GM18499 (cell line): Measurements from ENCODE around the gene OSBPL9.
"Not testable (repeated sequence)": the region's sequence is repeated elsewhere in the genome, so short reads cannot be mapped to it uniquely, and the experiment has no call there.

Experiments used
- ATAC-seq: cut with Tn5 transposase; IDR thresholded peaks from one replicate; pipeline ENCODE4 v1.9.1; 2021; ENCODE audit warnings: moderate number of reproducible peaks; ENCODE audit not compliant: insufficient read depth, unreplicated experiment

The OSBPL9 gene

DNA sequence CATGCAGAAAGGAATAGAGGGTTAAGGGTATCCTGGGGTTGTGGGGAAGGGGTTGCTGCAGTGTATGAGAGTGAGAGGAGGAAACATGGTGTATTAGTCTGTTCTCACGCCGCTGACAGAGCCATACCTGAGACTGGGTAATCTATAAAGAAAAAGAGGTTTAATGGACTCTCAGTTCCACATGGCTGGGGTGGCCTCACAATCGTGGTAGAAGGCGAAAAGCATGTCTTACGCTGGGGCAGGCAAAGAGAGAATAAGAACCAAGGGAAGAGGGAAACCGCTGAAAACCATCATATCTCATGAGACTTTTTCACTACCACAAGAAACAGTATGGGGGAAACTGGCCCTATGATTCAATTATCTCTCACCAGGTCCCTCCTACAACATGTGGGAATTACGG, 17.7 kb downstream of the OSBPL9 start:
- ATAC-seq = no peak

- ATAC-seq = no peak
Measured at GRCh38 chr1:51635615-51636014, 18.7 kb downstream of the OSBPL9 start.

GRCh38 chr1:51636191-51636590, 19.3 kb downstream of the OSBPL9 start:
- no peak for ATAC-seq

GRCh38 chr1:51636764-51637522, 20.1 kb downstream of the OSBPL9 start:
- no peak for ATAC-seq

GRCh38 chr1:51638350-51638749, 21.5 kb downstream of the OSBPL9 start:
- ATAC-seq = no peak

- ATAC-seq = no peak
Measured at GRCh38 chr1:51639694-51640093, 22.8 kb downstream of the OSBPL9 start.

GRCh38 chr1:51641096-51641495, 24.2 kb downstream of the OSBPL9 start:
- ATAC-seq = no peak

- ATAC-seq = no peak
Measured at GRCh38 chr1:51642739-51643142, 25.8 kb downstream of the OSBPL9 start.

- no peak for ATAC-seq
Measured at GRCh38 chr1:51643362-51643761, 26.5 kb downstream of the OSBPL9 start.

DNA sequence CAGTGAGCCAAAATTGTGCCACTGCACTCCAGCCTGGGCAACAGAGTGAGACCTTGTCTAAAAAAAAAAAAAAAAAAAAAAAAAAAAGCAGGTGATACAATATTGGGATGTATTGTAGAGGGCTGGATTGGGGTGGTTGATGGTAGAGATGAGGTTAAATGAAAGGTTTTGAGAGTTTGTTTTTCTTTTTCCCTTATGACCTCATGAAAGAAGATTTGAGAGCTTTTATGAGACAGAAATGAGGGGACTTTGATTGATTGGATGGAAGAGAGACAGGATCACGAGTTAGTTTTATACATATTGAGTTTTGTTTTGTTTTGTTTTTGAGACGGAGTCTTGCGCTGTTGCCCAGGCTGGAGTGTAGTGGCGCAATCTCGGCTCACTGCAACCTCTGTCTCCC, 27.1 kb downstream of the OSBPL9 start:
- ATAC-seq = no peak

DNA sequence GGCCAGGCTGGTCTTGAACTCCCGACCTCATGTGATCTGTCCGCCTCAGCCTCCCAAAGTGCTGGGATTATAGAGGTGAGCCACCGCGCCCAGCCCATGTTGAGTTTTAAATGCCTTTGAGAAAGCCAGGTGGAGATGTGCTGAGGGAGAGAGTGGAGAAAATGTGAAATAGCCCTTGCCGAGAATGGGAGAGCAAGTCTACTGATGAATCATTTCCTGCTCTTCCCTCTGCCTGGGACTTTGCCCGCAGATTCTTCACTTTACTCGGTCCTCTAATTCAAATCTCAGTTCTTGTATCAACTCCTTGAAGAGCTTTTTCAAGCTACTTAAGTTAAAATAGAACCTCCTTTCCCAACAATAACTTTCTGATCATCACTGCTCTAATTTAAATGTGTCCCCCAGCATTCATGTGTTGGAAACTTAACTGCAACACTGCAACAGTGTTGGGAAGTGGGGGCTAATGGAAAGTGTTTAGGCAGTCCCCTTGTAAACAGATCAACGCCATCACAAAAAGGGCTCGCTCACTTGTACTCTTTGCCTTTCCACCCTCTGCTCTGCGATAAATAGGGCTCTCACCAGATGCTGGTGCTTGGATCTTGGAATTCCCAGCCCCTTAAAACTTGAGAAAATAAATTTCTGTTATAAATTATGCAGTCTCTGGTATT, 27.8 kb downstream of the OSBPL9 start:
- ATAC-seq = no peak

- not testable (repeated sequence) for ATAC-seq
Measured at GRCh38 chr1:51646592-51646991, 29.7 kb downstream of the OSBPL9 start.

DNA sequence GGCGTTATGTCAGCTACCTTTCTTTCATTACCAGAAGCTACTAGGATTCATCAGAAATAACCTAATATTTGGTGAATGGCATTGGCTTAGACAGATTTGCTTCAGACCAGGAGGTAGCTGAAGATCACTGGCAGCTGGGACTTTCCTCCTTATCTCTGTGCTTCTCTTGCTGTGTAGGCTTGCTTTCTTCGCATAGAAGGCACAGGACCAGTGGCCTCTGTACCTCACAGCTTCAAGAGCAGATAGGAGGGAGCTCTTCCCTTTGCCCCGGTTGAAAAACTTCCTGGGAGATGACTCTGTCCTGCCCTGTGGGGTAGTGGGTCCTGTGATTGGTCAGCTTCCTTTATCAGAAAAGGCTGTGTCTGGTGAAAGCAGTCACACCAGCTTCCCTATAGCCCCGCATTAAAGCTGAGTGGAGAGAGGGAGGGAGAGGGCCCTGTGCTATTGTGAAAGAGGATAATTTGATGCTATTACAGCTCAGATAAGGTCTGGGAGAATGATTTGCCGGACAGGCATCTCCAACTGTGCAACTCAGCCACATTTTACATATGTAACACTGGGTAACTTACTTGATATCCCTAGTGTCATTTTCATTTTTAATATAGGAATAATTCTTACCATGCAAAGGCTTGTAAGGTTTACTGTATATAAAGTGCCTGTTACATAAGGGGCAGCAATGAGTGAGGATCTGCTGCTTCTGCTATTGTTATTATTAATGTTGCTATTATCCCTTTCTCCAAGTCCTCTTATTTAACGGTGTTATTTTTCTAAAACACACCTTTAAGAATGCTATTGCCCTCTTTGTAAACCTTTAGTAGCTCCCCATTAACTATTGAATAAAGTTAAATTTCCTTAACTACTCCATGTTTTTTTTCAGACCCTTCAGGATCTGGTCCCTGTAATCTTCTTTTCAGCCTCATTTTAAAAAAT, 31.6 kb downstream of the OSBPL9 start:
- no peak for ATAC-seq

GRCh38 chr1:51649593-51650091, 32.8 kb downstream of the OSBPL9 start:
- ATAC-seq = no peak

- no peak for ATAC-seq
Measured at GRCh38 chr1:51650198-51650597, 33.3 kb downstream of the OSBPL9 start.

- ATAC-seq = no peak
Measured at GRCh38 chr1:51651552-51651942, 34.7 kb downstream of the OSBPL9 start.

DNA sequence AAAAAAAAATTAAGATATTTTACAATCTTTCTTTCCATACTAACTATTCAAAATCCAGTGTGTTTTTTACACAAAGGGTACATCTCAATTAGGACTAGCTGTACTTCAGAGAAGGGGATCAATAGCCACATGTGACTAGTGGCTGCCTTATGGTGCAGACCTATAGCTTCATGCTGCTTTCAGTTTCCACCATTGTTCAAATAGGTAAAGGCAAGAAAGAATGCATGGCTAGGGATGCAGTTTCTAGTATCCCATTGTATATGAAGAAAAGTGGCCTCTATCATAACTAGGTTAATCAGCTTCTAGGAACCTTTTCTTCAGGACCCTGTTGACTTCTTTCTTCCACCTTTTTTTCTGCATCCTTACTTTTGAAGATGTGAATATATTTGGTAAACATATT, 35.7 kb downstream of the OSBPL9 start:
- ATAC-seq = no peak

DNA sequence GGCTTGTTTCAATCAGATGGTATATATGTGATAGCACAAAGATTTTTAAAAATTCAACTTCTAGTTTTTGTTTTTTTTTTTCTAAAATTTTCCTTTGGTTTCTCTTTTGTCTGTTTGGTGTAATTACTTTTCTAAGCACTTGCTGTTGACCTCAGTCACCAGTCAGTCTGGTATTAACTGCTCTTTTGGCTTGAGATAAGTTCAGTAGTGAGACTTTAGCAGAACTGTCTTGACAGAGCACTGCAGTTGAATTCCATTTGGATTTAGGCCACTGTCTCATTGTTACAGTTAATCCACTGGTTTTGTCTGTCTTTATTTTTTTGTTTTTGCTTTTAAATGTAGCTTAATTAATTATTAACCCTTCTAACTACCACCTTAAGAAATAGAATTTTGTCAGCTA, 36.2 kb downstream of the OSBPL9 start:
- no peak for ATAC-seq

GRCh38 chr1:51654000-51654399, 37.1 kb downstream of the OSBPL9 start:
- no peak for ATAC-seq

DNA sequence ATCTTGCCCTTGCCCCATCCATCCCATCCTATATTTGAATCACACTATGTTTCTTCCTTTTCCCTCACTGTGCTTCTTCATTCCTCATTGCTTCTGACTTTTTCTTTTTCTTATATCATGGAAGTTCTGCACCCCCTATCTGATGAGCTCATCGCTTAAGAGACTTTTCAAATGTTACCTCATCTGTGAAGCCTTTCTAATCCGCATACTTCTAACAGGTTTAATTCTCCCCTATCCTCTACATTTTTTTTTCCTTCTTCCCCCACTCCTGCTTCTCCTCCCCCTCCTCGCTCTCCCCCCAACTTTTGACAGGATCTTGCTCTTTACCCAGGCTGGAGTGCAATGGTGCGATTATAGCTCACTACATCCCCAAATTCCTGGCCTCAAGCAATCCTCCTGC, 39.5 kb downstream of the OSBPL9 start:
- ATAC-seq = no peak

GRCh38 chr1:51660580-51660979, 43.7 kb downstream of the OSBPL9 start:
- no peak for ATAC-seq
